Trophoblast cell (in vitro differentiated cells and primary cell): Measurements from ENCODE around the gene GRIN2A.

Source experiments
- DNase-seq, 2 donors: peaks; one replicate each; pipeline ENCODE4 v3.0.0-alpha.2; 2016
- H2AFZ ChIP-seq: 2 replicates; pipeline ENCODE4 v1.6.1; 2013; ENCODE audit warnings: low read length, moderate library complexity, mild to moderate bottlenecking; ENCODE audit not compliant: insufficient read depth, poor library complexity
- H2AK5ac ChIP-seq: 2 replicates; pipeline ENCODE4 v1.6.1; 2013; ENCODE audit warnings: mild to moderate bottlenecking, low read length
- H2BK120ac ChIP-seq: 2 replicates; pipeline ENCODE4 v1.6.1; 2013; ENCODE audit warnings: low read length, mild to moderate bottlenecking, moderate library complexity; ENCODE audit not compliant: insufficient read depth, poor library complexity
- H2BK12ac ChIP-seq: 2 replicates; pipeline ENCODE4 v1.6.1; 2013; ENCODE audit warnings: mild to moderate bottlenecking, low read length, moderate library complexity
- H2BK5ac ChIP-seq: 2 replicates; pipeline ENCODE4 v1.6.1; 2013; ENCODE audit warnings: low read length, low read depth, moderate library complexity, mild to moderate bottlenecking; ENCODE audit not compliant: poor library complexity
- H3K14ac ChIP-seq: 2 replicates; pipeline ENCODE4 v1.6.1; 2013; ENCODE audit warnings: mild to moderate bottlenecking, low read length
- H3K18ac ChIP-seq: 2 replicates; pipeline ENCODE4 v1.6.1; 2013; ENCODE audit warnings: mild to moderate bottlenecking, low read length
- H3K23ac ChIP-seq: 2 replicates; pipeline ENCODE4 v1.6.1; 2013; ENCODE audit warnings: low read length
- H3K27ac ChIP-seq: 2 replicates; pipeline ENCODE4 v1.5.1; 2013; ENCODE audit warnings: low read depth, mild to moderate bottlenecking, inconsistent platforms, low read length, moderate library complexity
- H3K27me3 ChIP-seq: 2 replicates; pipeline ENCODE4 v1.6.1; 2013; ENCODE audit warnings: inconsistent platforms, mild to moderate bottlenecking, low read length, moderate library complexity; ENCODE audit not compliant: insufficient read depth
- H3K36me3 ChIP-seq, 2 experiments: 1 replicate in 1 of 2; 2 replicates in 1 of 2; pipeline ENCODE4 v1.6.1; 2013; ENCODE audit warnings: low read length in 2 of 2, mild to moderate bottlenecking in 2 of 2, moderate library complexity in 1 of 2; ENCODE audit not compliant: insufficient read depth in 2 of 2, control insufficient read depth in 1 of 2
- H3K4ac ChIP-seq: 2 replicates; pipeline ENCODE4 v1.6.1; 2013; ENCODE audit warnings: low read depth, mild to moderate bottlenecking, low read length, moderate library complexity
- H3K4me1 ChIP-seq, 2 experiments: 1 replicate in 1 of 2; 2 replicates in 1 of 2; pipeline ENCODE4 v1.6.1; 2013; ENCODE audit warnings: low read length in 2 of 2, mild to moderate bottlenecking in 2 of 2, moderate library complexity in 1 of 2; ENCODE audit not compliant: insufficient read depth in 2 of 2, control insufficient read depth in 1 of 2
- H3K4me2 ChIP-seq: 2 replicates; pipeline ENCODE4 v1.6.1; 2013; ENCODE audit warnings: inconsistent platforms, mild to moderate bottlenecking, low read length, moderate library complexity
- H3K4me3 ChIP-seq: 2 replicates; pipeline ENCODE4 v1.5.1; 2013; ENCODE audit warnings: mild to moderate bottlenecking, low read depth, low read length, inconsistent platforms
- H3K79me1 ChIP-seq: one replicate; pipeline ENCODE4 v1.6.1; 2013; ENCODE audit warnings: low read length
- H3K79me2 ChIP-seq: 2 replicates; pipeline ENCODE4 v1.6.1; 2013; ENCODE audit warnings: low read length, mild to moderate bottlenecking; ENCODE audit not compliant: control insufficient read depth, insufficient read depth, poor library complexity
- H3K9ac ChIP-seq: 2 replicates; pipeline ENCODE4 v1.6.1; 2013; ENCODE audit warnings: mild to moderate bottlenecking, low read length
- H3K9me3 ChIP-seq: 2 replicates; pipeline ENCODE4 v1.6.1; 2013; ENCODE audit warnings: low read depth, mild to moderate bottlenecking, control low read depth, inconsistent platforms, low read length; ENCODE audit not compliant: insufficient read depth
- H4K12ac ChIP-seq: 2 replicates; pipeline ENCODE4 v1.6.1; 2013; ENCODE audit warnings: low read depth, mild to moderate bottlenecking, low read length, moderate library complexity
- H4K8ac ChIP-seq: 2 replicates; pipeline ENCODE4 v1.6.1; 2013; ENCODE audit warnings: low read depth, mild to moderate bottlenecking, low read length, moderate library complexity
- H4K91ac ChIP-seq: one replicate; pipeline ENCODE4 v1.6.1; 2013; ENCODE audit warnings: low read depth, mild to moderate bottlenecking, low read length, moderate library complexity
- WGBS: extraction: QIAGEN DNeasy Blood & Tissue Kit; methylation state at CpG from one replicate; pipeline ENCODE4 v1.1.7; 2013; ENCODE audit warnings: missing lambda C conversion rate; ENCODE audit not compliant: insufficient read length, insufficient coverage; ENCODE audit errors: extremely low coverage; 5-methylcytosine and 5-hydroxymethylcytosine counted together

The GRIN2A gene

DNA sequence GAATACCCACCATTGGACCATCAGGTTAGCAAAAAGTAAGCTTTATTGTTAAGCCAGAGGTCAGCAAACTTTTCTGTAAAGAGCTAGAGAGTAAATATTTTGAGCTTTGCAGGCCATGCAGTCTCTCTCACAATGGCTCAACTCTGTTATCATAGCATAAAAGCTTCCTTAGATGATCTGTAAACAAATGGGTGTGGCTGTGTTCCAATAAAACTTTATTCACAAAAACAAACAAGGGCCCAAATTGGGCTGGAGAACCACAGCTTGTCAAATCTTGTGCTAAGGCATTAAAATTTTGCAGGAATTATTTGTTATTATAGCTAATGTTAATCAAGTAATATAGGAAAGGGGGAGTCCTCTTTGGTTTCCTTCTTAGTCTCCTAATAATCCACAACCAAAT, 153.6 kb downstream of the GRIN2A start:
- Histone ChIP-seq H2BK12ac (no peak overlapping the region), H3K9me3 (no peaks in the 10 kb centered on the region), H3K9ac (no peak overlapping the region), H3K4me3 (no peak overlapping the region), H2AK5ac (no peak overlapping the region), H4K8ac (no peak overlapping the region), H2AFZ (no peak overlapping the region), H4K91ac (no peak overlapping the region), H2BK5ac (no peak overlapping the region), H3K27me3 (no peaks in the 10 kb centered on the region), H3K14ac (no peak overlapping the region), H3K36me3 (no peaks in the 10 kb centered on the region), H3K79me2 (no peaks in the 10 kb centered on the region), H3K18ac (no peak overlapping the region), H2BK120ac (no peak overlapping the region), H4K12ac (no peak overlapping the region), H3K79me1 (no peaks in the 10 kb centered on the region), H3K4me1 (no peaks in the 10 kb centered on the region), H3K23ac (no peak overlapping the region), H3K27ac (no peak overlapping the region), H3K4ac (no peak overlapping the region), H3K4me2 (no peak overlapping the region)
- DNase-seq, result no peak

DNA sequence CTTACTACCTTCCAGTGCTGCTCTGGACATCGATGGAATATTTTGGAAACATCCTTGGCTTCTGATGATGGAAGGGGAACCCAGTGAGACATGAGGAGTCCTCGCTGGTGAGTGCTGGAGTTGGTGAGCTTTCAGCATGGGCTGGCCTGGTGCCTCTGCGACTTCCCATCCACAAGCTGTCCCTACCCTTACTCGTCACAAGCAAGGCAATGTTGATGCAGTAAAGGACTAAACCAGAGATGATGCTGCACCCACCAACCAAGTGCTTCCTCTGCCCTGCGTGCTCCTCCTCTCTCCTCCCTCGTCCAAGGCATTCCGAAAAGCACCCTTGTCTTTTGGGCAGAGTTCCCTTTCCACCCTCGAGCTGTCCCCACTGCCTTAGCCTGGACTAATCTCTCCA, 154.7 kb downstream of the GRIN2A start:
- no peak overlapping the region for H3K18ac ChIP-seq
- no peaks in the 10 kb centered on the region for H3K4me1 ChIP-seq
- no peaks in the 10 kb centered on the region for H3K9me3 ChIP-seq
- H3K23ac ChIP-seq, result no peak overlapping the region
- H3K27ac ChIP-seq, result no peak overlapping the region
- H3K9ac ChIP-seq, result no peak overlapping the region
- no peak overlapping the region for H3K4ac ChIP-seq
- no CpG with 5 or more reads among the region's 8 CpGs for WGBS
- no peak overlapping the region for H2BK120ac ChIP-seq
- H3K79me2 ChIP-seq, result no peaks in the 10 kb centered on the region
- no peak overlapping the region for H3K4me3 ChIP-seq
- H4K12ac ChIP-seq, result no peak overlapping the region
- no peaks in the 10 kb centered on the region for H3K36me3 ChIP-seq
- no peak overlapping the region for H2AFZ ChIP-seq
- no peak overlapping the region for H2AK5ac ChIP-seq
- no peak overlapping the region for H4K91ac ChIP-seq
- H3K4me2 ChIP-seq, result no peak overlapping the region
- no peak overlapping the region for H2BK5ac ChIP-seq
- no peak overlapping the region for H2BK12ac ChIP-seq
- H3K14ac ChIP-seq, result no peak overlapping the region
- no peak overlapping the region for H4K8ac ChIP-seq
- DNase-seq, result no peak
- no peaks in the 10 kb centered on the region for H3K79me1 ChIP-seq
- H3K27me3 ChIP-seq, result no peaks in the 10 kb centered on the region

DNA sequence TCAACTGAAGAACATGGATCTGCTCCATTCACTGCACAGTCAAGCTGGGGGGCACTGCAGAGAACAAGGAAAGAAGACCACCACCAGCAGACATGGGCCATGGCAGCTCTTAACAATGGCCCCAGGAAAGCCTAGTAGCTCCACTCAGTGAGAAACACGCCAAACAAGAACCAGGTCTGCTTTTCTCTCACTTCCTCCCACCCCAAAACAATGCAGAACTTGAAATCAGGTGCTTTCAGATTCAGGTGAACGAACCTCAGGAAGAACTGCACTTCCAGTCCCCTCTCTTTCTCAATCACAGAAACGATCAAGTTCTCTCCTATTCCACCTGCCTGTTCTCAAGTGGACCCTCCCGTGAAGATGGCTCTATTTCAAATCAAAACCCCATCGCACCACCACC, 155.6 kb downstream of the GRIN2A start:
- H4K91ac ChIP-seq, result no peak overlapping the region
- no peaks in the 10 kb centered on the region for H3K4me1 ChIP-seq
- no CpG with 5 or more reads among the region's 5 CpGs for WGBS
- no peak overlapping the region for H4K12ac ChIP-seq
- H2AFZ ChIP-seq, result no peak overlapping the region
- no peaks in the 10 kb centered on the region for H3K79me1 ChIP-seq
- no peak overlapping the region for H3K9ac ChIP-seq
- no peak overlapping the region for H3K4me3 ChIP-seq
- H2AK5ac ChIP-seq, result no peak overlapping the region
- no peak overlapping the region for H3K23ac ChIP-seq
- no peaks in the 10 kb centered on the region for H3K9me3 ChIP-seq
- no peak overlapping the region for H3K14ac ChIP-seq
- no peak for DNase-seq
- H3K27me3 ChIP-seq, result no peaks in the 10 kb centered on the region
- no peak overlapping the region for H3K4ac ChIP-seq
- no peaks in the 10 kb centered on the region for H3K36me3 ChIP-seq
- no peaks in the 10 kb centered on the region for H3K79me2 ChIP-seq
- H4K8ac ChIP-seq, result no peak overlapping the region
- no peak overlapping the region for H2BK120ac ChIP-seq
- no peak overlapping the region for H2BK12ac ChIP-seq
- H3K18ac ChIP-seq, result no peak overlapping the region
- H3K4me2 ChIP-seq, result no peak overlapping the region
- no peak overlapping the region for H2BK5ac ChIP-seq
- H3K27ac ChIP-seq, result no peak overlapping the region

DNA sequence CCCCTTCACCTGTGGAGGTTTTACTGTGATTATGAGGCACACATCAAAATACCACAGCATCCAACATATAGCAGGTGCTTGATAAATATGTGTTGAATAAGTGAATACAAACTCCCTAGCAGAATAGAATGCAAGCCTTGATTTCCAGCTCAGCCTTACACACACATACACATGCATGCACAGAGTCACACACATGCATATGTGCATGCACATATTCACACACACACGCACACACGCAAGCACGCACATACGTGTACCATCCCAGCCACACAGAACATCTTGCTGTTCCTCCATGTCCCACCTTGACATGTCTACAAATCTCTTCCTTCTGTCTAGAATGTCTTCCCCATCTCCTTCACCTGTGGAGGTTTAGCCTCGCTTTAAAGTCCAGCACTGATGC, 160.1 kb downstream of the GRIN2A start:
- Histone ChIP-seq H4K91ac (no peak overlapping the region), H2AK5ac (no peak overlapping the region), H2BK12ac (no peak overlapping the region), H2BK5ac (no peak overlapping the region), H3K4ac (no peak overlapping the region), H3K27me3 (no peaks in the 10 kb centered on the region), H3K79me2 (no peaks in the 10 kb centered on the region), H4K12ac (no peak overlapping the region), H3K9ac (no peak overlapping the region), H3K79me1 (no peaks in the 10 kb centered on the region), H3K27ac (no peak overlapping the region), H3K36me3 (no peaks in the 10 kb centered on the region), H3K23ac (no peak overlapping the region), H3K4me3 (no peak overlapping the region), H3K4me1 (no peaks in the 10 kb centered on the region), H3K18ac (no peak overlapping the region), H3K14ac (no peak overlapping the region), H4K8ac (no peak overlapping the region), H2AFZ (no peak overlapping the region), H3K4me2 (no peak overlapping the region), H2BK120ac (no peak overlapping the region), H3K9me3 (no peaks in the 10 kb centered on the region)
- WGBS, result no CpG with 5 or more reads among the region's 5 CpGs
- no peak for DNase-seq

DNA sequence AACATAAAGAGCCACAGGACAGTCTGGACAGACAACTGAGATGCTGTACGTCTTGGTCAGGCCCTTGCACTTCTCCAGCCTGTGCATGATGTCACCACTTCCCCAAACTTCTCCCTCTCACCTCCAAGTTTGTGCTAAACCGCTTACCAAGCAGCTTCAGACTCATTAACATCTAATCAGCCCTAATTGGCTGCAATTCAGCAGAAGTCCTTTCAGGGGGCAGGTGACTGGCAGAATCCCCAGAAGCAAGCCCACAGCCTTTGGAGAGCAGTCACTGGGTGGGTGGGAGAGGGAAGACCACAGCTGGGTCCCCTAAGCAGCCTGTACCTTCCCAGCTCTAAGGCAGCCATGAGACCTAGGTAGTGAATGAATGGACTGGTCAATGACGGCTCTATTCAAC, 161.4 kb downstream of the GRIN2A start:
- no peak overlapping the region for H2BK5ac ChIP-seq
- no peak overlapping the region for H2AK5ac ChIP-seq
- no peak overlapping the region for H2AFZ ChIP-seq
- no peak overlapping the region for H4K91ac ChIP-seq
- no peak overlapping the region for H2BK12ac ChIP-seq
- H3K18ac ChIP-seq, result no peak overlapping the region
- no peaks in the 10 kb centered on the region for H3K4me1 ChIP-seq
- H3K4me2 ChIP-seq, result no peak overlapping the region
- H3K14ac ChIP-seq, result no peak overlapping the region
- H3K9me3 ChIP-seq, result peaks cover 1% of the 10 kb centered on the region
- no peaks in the 10 kb centered on the region for H3K36me3 ChIP-seq
- H4K12ac ChIP-seq, result no peak overlapping the region
- H2BK120ac ChIP-seq, result no peak overlapping the region
- no peak overlapping the region for H3K9ac ChIP-seq
- no peaks in the 10 kb centered on the region for H3K27me3 ChIP-seq
- no peaks in the 10 kb centered on the region for H3K79me2 ChIP-seq
- H3K27ac ChIP-seq, result no peak overlapping the region
- no peak overlapping the region for H3K23ac ChIP-seq
- no peak overlapping the region for H3K4me3 ChIP-seq
- no peaks in the 10 kb centered on the region for H3K79me1 ChIP-seq
- H3K4ac ChIP-seq, result no peak overlapping the region
- DNase-seq, result no peak
- H4K8ac ChIP-seq, result no peak overlapping the region
- WGBS, result no CpG with 5 or more reads among the region's 3 CpGs
